GM21723 (cell line): Measurements from ENCODE around the gene GNL1.

Experiments used
- ATAC-seq: cut with Tn5 transposase; IDR thresholded peaks from one replicate; pipeline ENCODE4 v1.9.1; 2021; ENCODE audit warnings: mild to moderate bottlenecking, moderate library complexity; ENCODE audit not compliant: unreplicated experiment

The GNL1 gene

DNA sequence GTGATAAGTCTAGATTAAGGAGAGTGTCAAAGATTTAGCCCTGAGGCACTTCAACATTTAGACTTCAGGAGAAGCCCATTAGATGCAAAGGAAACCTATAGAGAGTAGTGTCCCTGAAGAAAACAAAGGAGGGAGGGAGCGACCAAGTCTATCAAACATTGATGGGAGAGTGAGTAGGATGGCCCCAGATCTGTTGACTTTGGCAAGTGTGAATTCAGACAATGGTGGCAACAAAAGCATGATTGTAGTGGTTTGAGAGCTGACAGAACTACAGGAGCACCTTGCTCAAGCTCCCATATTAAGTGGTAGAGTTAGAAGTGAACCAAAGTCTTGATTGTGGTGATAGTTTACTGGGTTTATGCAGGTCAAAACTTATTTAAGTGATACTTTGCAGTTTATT, 14.0 kb upstream of the GNL1 start:
- ATAC-seq, result no peak

DNA sequence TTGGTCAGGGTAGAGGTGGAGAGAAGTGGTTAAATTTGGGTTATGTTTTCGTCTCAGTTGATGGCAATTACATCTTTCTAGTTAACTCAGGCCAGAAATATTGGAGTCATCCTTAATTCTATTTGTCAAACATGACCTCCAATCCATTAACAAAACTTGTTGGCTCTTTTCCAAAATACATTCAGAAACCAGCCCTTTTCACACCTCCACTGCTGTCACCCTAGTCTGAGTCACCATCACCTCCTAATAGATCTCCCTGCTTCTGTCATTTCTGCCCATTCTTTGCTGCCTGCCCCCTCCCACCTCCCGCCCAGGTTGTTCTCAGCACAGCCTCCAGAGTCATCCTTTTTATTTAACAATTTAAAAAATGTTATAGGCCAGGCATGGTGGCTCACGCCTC, 12.0 kb upstream of the GNL1 start:
- no peak for ATAC-seq

DNA sequence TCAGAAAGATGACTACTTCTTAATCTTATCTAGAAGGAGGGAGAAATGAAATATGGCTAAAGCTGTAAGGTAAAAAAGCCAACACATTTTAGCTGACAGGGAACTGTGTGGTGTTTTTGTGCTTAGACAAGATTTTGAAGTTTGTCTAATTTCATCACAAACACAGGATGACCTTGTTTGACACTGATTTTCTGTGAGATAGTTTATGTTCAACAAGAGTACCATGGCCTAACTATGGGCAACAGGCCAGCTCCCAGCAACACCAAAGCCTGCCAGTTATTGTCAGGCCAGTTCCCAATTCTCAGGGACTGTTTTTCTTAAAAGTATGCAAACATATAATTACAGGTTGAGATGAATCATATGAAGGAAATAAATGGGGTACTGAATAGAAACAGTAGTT, 9.5 kb upstream of the GNL1 start:
- ATAC-seq, result no peak

DNA sequence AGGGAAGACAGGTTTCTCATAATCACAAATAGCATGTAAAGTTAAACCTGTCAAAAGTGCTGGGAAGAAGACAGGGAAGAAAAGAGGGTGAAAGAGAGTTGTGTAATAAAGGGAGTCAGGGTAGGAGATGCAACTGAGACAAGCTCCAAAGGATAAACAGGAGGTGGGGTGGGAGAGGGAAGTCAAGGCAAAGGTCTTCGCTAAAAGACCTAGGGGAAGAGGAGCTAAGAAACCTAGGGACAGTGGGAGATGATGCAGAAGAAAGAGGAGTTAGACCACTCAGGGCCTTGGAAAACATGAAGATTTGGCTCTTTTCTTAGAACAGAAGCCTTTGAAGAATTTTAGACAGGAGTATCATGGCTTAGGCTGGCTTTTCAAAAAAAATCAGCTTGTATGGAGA, 7.8 kb upstream of the GNL1 start:
- ATAC-seq, result no peak

DNA sequence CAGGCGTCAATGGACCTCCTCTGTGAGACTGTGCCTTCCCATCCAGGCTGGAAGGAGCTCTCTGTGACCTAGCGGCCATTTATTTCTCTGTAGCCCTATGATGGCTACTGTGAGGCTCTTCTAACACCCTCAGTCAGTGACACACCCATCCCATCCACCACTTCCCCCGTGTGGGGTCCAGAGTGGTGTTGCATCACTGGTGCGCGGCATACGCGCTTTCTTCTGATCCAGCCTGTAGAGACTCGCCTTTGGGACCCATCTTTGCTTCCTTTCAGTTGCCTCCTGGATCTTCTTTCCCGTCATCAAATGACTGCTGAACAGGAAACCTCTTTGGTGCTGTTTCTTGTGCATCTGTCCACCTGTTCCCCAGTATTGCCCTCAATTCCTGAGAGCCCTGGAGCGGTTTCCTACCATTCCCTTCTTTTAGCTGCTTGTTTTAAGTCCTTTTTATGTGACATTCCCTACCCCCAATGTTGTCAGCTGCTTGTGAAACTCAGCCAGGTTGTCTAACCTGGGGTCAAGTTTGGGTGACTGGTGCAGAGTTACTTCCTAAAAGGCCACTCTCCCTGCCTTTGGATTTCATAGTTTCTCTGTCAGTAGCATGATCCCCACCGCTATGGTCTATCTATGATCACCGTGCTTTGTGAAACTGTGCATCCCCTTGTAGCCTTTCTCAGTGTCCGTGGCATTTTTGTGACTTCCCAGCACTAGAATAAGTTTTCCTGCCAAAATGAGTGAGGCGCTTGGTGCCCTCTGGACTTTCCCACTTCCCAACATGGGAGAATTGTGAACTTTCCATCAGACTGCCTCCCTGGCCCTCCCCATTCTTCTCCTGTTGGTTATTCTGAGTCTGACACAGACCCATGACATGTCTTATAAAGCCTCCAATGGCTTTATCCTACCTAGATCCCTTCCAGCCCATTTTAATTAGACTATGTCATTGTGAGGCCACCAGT, 6.5 kb upstream of the GNL1 start:
- no peak for ATAC-seq

DNA sequence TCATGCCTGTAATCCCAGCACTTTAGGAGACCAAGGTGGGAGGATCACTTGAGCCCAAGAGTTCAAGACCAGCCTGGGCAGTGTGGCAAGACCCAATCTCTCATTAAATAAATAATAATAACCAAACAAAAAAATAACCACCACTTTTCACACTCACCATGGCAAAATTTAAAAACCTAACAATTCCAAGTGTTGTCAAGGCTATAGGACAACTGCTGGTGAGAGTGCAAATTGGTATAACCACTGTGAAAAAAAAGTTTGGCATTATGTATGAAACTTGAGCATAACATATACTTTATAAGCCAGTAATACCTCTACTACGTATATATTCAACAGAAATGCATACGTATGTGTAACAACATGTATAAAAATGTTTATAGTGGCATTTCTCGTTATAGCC, 4.6 kb upstream of the GNL1 start:
- ATAC-seq, result no peak

DNA sequence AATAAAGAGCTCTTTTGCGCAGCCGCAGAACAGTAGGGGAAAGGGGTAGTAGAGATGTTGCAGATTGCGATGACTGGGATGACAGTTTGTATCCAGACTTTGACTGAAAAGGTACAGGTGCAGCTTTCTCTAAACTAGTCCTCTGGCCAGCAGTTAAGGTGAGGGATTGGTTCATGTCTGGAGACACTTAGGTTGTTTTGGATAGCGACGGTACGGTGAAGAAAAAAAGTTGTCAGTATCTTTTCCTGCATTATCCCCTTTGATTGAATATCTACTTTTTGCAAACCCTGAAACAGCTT, 1.3 kb upstream of the GNL1 start:
- ATAC-seq, result no peak

DNA sequence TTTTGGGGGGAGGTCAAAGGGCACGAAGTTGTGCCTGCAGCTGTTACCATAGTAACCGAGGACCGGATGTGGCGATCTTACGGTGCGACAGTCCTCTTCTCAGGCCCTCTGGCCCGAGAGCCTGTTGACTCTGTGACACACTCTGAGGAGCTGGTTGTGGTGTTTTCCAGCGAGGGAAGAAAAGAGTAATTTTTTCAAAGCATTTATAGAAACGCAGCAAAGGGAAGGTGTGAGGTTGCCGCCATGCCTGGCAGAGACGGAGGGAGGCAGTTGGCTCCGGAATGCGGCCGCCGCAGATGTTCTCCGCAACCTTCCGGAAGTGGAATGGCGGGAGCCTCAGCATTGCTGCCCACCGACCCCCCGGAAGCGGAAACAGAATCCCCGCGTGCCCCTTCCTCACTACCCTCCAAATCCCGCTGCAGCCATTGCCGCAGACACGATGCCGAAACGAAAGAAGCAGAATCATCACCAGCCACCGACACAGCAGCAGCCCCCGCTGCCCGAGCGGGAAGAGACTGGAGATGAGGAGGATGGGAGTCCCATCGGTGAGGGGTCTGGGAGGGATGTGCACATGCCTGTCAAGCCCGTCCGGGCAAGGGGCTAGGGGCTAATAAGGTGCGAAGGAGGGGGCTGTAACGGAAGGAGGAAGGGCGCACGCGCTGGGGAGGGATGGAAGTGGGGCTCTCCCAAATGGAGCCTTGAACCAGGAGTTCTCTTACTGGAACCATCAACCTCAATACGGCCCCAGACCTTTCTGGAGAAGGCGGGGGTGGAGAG, 805 bp upstream of the GNL1 start, which contains the start of gene PRR3:
Gene PRR3, plus strand, starts transcription at position 390 of the 777 bp plus-strand sequence. Its CDS starts 50 bp downstream, at position 440.
- ATAC-seq, result peak; percentile 65

DNA sequence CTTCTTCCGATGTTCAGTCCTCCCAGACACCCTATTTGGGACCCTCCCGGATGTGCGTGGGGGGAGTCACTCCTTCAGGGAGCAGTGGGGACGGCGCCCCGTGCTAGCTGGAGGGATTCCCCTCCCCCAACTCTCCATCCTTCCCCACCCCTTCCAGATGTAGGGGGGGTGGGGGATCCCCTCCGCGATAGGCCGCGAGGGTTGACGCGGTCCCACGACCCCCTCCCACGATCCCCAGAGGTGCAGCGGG, 548 bp downstream of the GNL1 start:
- no peak for ATAC-seq

DNA sequence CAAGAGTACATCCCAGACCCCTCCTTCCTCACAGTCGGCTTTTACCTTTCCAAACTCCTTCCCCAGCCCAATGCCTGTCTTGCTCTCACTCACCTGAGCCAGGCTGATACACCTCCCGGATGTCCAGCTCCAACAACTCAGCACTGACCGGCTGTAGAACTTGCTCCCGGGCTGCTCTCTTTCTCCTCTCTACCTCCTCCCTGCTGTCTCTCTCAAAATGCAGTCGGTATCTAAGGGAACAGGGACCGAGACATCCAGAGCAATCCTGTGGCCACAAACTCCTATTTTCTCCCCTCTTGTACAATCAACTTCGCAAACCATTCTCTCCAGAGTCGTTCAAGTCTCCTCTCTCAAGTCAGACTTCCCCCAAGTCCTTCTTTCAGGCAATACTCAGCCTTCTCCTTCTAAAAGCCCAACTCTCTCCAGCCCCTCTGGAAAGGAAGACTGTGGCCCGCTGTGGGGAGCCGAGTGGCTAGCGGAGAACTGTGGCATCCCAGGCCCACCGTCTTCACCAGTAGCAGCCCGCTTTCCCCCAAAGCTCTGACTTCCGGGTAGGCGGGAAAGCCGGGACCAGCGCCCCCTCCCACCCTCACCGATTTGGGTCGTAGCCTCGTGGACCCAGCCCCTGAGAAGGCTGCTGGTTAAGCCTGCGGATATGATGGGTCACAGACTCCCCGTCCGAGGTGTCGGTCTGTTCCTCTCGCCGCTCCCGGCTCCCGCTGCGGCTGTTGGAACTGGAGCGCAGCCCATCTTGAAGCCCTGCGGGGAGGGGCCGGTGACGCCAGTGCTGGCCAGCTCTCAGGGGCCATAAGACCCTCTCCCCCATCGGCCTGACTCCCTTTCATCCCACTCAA, 1.1 kb downstream of the GNL1 start:
- no peak for ATAC-seq

DNA sequence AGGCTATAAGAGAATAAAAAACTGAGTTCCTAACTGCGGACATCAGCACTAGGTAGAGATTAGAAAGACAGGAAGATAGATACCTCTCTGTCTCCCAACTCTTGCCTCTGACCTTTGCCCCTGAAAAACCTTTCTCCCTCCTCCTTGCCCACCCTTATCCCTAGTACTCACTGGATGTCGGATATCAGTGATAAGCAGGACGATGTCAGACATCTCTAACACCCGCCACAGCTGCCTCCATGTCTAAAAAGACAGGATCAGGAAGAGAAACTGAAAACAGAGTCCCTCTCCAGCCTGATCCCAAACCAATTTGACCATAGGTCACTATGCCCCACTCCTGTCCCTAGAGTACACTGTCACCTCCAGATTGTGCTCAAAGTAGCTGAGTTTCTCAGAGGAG, 1.9 kb downstream of the GNL1 start:
- ATAC-seq, result no peak

DNA sequence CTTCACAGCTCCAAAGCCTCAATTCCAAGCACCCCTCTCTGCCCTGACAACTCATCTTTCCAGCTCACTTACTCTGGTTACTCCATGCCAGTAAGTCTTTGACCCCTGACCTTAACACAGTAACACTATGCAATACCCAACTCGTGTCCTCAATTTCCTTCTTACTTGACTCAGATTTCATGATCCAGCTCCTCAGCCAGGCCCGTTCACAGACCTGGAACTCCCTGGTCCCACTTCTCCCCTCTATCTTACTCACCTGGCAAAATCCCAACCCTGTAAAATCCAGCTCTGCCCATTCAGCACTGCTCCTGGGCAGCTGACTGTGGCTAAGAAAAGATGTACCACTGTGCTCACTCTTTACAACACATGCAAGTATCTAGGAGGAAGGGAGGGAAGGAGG, 7.9 kb downstream of the GNL1 start:
- ATAC-seq, result no peak

DNA sequence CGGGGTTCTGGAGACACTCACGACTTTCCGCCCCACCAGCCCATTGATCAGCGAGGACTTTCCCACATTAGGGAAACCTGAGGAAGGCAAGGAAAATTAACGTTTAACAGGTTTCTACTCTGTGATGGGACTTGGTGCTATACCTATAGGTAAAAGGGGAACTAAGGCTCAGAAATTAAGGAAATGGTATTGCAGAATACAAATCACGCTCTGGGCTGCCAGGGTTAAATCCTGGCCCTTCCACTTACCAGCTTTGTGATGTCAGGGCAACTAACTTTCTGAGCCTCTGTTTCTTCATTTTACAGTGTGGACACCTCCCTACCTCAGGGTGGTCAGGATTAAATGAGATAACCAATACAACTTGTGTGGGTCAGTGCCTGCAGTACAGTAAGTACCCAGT, 8.8 kb downstream of the GNL1 start:
- ATAC-seq, result no peak

DNA sequence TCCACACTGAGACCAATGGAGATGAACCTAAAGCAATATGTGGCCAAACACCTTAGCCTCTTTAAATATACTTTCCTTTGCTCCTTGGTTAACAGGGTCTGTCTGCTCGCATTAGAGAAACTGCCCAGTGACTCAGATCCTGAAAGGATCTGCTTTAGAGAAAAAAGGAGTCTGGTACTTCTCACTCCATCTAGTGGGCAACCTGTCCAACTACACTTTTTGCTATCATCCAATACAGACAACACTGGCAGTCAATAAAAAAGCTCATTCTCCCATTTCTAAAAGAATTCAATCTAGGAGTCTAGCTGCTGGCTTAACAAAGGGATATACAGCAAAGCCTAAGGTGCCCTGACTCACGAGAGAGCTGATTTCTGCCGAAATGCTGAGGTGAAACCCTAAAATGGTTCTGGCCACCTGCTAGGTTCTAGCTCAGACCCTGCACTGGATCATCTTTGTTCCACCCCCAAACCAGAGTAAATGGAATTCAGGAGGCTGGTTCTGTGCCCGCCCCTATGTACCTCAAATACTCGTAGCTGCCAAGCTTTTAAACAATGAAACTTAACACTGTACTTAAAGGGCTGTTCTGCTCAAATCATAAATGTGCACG, 11.5 kb downstream of the GNL1 start:
- ATAC-seq, result no peak

DNA sequence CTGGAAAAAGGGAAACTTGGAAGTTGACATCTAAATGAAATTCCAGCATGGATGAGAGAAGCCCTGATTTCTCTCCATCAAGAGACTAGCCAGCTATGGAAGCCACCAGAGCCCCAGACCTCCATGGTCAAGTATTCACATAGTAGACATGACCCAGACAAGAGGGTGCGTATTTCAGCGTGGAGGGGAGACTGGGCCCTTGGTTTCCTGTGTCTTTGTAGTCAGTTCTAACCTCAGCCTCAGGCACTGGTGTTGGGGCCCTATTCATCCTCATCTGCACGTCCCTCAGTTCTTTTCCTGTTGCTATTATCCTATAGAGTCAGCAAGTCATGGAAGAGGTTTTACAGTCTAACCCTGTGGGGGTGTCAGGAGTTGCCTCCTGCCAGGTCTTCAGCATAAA, 12.5 kb downstream of the GNL1 start:
- ATAC-seq, result no peak

DNA sequence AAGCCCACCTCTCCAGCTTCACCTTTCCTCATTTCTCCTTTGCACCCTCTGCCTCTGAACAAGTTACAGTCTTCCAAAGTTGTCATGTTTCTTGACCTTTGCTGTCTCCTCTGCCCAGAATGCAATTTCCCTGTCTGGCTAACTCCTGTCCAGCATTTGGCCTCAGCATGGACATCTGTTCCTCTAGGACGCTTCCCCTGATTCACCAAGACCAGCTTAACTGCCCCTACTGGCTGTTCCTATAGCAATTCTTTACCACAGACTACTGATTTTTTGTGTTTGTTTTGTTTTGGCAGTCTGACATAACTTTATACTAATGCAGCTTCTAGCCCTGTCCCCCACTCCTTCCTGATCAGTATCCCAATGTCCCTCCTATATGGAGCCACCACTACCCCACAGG, 13.4 kb downstream of the GNL1 start:
- ATAC-seq, result no peak

DNA sequence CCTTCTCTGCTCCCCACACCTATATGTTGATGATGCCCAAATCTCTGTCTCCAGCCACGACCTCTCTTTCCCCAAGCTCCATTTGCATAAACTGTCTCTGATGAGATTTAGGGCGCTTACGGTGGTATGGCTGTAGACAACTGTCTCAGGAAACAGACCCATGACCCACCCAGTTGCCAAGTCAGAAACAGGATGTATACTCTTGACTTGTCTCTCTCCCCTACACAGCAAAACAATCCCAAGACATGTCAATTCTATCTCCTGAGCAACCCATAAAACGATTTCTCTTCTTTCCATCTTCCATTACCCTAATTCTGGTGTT, 13.9 kb downstream of the GNL1 start:
- ATAC-seq, result no peak

DNA sequence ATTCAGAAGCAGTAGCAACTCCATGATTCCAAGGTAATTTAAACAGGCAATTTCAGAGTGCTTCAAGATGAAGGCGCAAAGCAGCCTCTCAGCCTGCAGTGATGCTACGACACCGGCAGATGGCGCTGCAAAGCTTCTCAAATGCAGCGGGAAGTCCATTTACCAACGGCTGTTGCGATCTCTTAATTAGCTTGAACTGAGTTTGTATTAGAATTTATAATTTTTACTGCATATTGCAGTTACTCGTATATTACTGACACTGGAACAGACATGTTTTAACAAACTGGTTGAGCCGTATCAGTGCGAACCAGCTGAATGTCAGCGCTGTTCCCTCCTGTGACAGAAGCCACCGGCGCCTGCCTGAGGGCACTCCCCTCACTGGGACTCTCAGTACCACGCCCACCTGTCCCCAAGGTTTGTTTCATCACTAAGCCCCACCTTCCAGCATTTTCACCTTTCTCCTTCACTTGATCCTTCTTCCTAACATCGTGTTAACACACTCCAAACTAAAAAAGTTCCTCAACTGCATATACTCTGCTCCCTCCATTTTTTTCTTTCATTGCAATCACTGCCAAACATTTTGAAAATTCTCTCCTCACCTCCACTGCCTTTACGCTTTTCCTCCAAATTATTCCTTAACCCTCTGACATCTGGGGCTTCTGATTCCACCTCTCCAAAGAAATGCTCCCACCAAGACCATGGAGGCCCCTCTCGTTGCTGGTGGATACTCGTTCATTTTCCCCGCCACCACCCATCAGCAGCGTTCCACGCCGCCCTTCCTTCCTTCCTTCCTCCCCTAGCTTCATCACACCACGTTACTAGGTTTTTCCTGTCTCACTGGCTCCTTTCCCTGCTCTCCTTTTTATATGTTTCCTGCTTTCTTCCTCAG, 14.5 kb downstream of the GNL1 start:
- ATAC-seq, result peak; percentile 66

DNA sequence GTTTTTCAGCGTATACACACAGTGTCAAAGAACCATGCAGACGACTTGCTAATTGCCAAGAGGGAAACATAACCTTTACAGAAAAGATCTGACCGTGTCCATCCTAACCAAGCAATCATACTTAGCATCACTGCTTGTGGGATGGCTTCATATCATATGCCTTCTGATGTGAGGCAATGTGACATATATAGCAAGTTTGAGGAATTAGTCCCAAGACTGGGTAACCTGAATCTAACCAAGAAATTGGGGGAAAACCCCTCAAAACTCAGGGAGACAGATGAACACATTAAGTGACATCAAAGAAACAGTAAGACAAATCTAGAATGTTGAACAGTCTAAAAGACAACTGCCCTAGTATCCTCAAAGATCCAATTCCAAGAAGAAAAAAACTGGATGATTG, 18.4 kb downstream of the GNL1 start:
- no peak for ATAC-seq
